Osteoblast (primary cell): Measurements from ENCODE around the gene SELPLG. TPM values are rescaled to one million over a fixed set of nuclear protein-coding genes. Genes with fewer than 3 reads are reported as not detected.
A peak's percentile ranks its signal among the peaks of the same experiment; 100 is the strongest.

Experiments used
- DNase-seq: peaks from one replicate; pipeline ENCODE4 v3.0.0; 2011; ENCODE audit warnings: low spot score, mixed read lengths; ENCODE audit not compliant: insufficient read length; ENCODE audit errors: missing footprints
- H2AFZ ChIP-seq: 2 replicates; pipeline ENCODE4 v1.6.0; 2011; ENCODE audit warnings: mild to moderate bottlenecking, low read length
- H3K27ac ChIP-seq: 2 replicates; pipeline ENCODE4 v1.5.1; 2011; ENCODE audit warnings: mild to moderate bottlenecking, low read depth, low read length, moderate library complexity
- H3K27me3 ChIP-seq: 2 replicates; pipeline ENCODE4 v1.6.0; 2012; ENCODE audit warnings: mild to moderate bottlenecking, control low read depth, inconsistent platforms, low read length, moderate library complexity; ENCODE audit not compliant: insufficient read depth
- H3K36me3 ChIP-seq: 2 replicates; pipeline ENCODE4 v1.5.1; 2011; ENCODE audit warnings: mild to moderate bottlenecking, low read length, control low read depth, moderate library complexity; ENCODE audit not compliant: insufficient read depth
- H3K4me1 ChIP-seq: 2 replicates; pipeline ENCODE4 v1.5.1; 2011; ENCODE audit warnings: mild to moderate bottlenecking, low read length, control low read depth, moderate library complexity; ENCODE audit not compliant: insufficient read depth
- H3K4me2 ChIP-seq: 2 replicates; pipeline ENCODE4 v1.6.0; 2011; ENCODE audit warnings: mild to moderate bottlenecking, low read length; ENCODE audit not compliant: insufficient read depth
- H3K4me3 ChIP-seq: fragments of 200-600 bp; sonication (generic); 3 replicates; pipeline ENCODE4 v1.5.1; 2012; ENCODE audit warnings: mild to moderate bottlenecking, low read length, inconsistent platforms; ENCODE audit not compliant: insufficient read depth
- H3K79me2 ChIP-seq: 2 replicates; pipeline ENCODE4 v1.6.0; 2012; ENCODE audit warnings: mild to moderate bottlenecking, low read length, control low read depth, inconsistent platforms; ENCODE audit not compliant: insufficient read depth
- H3K9me3 ChIP-seq: 2 replicates; pipeline ENCODE4 v1.5.1; 2011; ENCODE audit warnings: low read depth, low read length, control low read depth
- H4K20me1 ChIP-seq: 2 replicates; pipeline ENCODE4 v1.6.0; 2012; ENCODE audit warnings: mild to moderate bottlenecking, low read length, control low read depth; ENCODE audit not compliant: insufficient read depth
- CTCF ChIP-seq: IDR thresholded peaks from 2 replicates; pipeline ENCODE4 v1.5.1; 2011; ENCODE audit warnings: mild to moderate bottlenecking, low read depth, low read length, moderate library complexity; ENCODE audit errors: extremely low read depth
- total RNA-seq: library from RNA; depleted of rRNA; stranded (reverse); fragments of >200 nt; gene quantifications from 2 replicates; pipeline ENCODE4 v1.2.3, GENCODE V29; 2012

Gene SELPLG
- total RNA-seq, 1 donor, result 1.1 TPM

- DNase-seq, result peak; percentile 54
- Histone ChIP-seq H3K4me2 (no peak overlapping the region), H4K20me1 (no peaks in the 10 kb centered on the region), H3K4me3 (no peak overlapping the region), H3K79me2 (no peaks in the 10 kb centered on the region), H3K27ac (no peak overlapping the region), H3K27me3 (no peaks in the 10 kb centered on the region), H3K9me3 (no peaks in the 10 kb centered on the region), H3K36me3 (no peaks in the 10 kb centered on the region), H3K4me1 (peaks cover 4% of the 10 kb centered on the region), H2AFZ (peak overlapping the region; percentile 64)
- TF ChIP-seq CTCF, result no peak
Measured at GRCh38 chr12:108622921-108623514, 10.7 kb downstream of the SELPLG start.

GRCh38 chr12:108622421-108622820, 11.3 kb downstream of the SELPLG start:
- Histone ChIP-seq H3K4me3 (no peak overlapping the region), H3K4me1 (peaks cover 2% of the 10 kb centered on the region), H2AFZ (peak overlapping the region; percentile 64), H3K36me3 (no peaks in the 10 kb centered on the region), H3K9me3 (no peaks in the 10 kb centered on the region), H3K79me2 (no peaks in the 10 kb centered on the region), H3K4me2 (no peak overlapping the region), H3K27me3 (no peaks in the 10 kb centered on the region), H4K20me1 (no peaks in the 10 kb centered on the region), H3K27ac (no peak overlapping the region)
- TF ChIP-seq CTCF, result no peak
- peak; percentile 43 for DNase-seq

- TF ChIP-seq CTCF, result no peak
- peaks cover under 1% of the 10 kb centered on the region for H3K9me3 ChIP-seq
- DNase-seq, result peak; percentile 11
- no peaks in the 10 kb centered on the region for H3K36me3 ChIP-seq
- H3K4me3 ChIP-seq, result no peak overlapping the region
- H4K20me1 ChIP-seq, result no peaks in the 10 kb centered on the region
- H2AFZ ChIP-seq, result no peak overlapping the region
- H3K79me2 ChIP-seq, result no peaks in the 10 kb centered on the region
- peaks cover 12% of the 10 kb centered on the region for H3K4me1 ChIP-seq
- no peaks in the 10 kb centered on the region for H3K27me3 ChIP-seq
- H3K27ac ChIP-seq, result no peak overlapping the region
- no peak overlapping the region for H3K4me2 ChIP-seq
Measured at GRCh38 chr12:108621161-108621560, 12.5 kb downstream of the SELPLG start.

GRCh38 chr12:108620236-108620879, 13.3 kb downstream of the SELPLG start:
- Histone ChIP-seq H3K4me2 (no peak overlapping the region), H3K27me3 (no peaks in the 10 kb centered on the region), H4K20me1 (no peaks in the 10 kb centered on the region), H3K4me3 (no peak overlapping the region), H3K4me1 (peaks cover 12% of the 10 kb centered on the region), H3K79me2 (no peaks in the 10 kb centered on the region), H3K9me3 (peaks cover 5% of the 10 kb centered on the region), H3K27ac (no peak overlapping the region), H3K36me3 (no peaks in the 10 kb centered on the region), H2AFZ (peak overlapping the region; percentile 32)
- no peak for DNase-seq
- TF ChIP-seq CTCF, result no peak
